ENCODE measurements around the gene CFAP20DC. TPM values are rescaled to one million over a fixed set of nuclear protein-coding genes. Genes with fewer than 3 reads are reported as not detected.

Gene CFAP20DC
- total and polyA plus RNA-seq, 2 of the 13 experiments (the other 11 are each of a cell fraction or from before 2014, with no cell fraction given): not detected

DNA sequence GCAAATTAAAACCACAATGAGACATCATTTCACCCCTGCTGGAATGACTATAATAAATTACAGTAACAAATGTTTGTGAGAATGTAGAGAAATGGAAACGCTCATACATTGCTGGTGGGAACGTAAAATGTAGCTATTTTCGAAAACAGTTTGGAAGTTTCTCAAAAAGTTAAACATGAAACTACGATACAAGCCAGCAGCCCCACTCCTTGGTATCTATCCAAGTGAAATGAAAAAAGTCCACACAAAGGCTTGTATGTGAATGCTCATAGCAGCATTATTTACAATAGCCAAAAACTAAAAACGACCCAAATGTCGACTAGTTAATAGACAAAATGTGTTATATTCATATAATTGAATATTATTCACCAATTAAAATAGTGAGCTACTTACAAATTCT, 22.9 kb upstream of the CFAP20DC start (continued):
- TF ChIP-seq, protein P1, sequence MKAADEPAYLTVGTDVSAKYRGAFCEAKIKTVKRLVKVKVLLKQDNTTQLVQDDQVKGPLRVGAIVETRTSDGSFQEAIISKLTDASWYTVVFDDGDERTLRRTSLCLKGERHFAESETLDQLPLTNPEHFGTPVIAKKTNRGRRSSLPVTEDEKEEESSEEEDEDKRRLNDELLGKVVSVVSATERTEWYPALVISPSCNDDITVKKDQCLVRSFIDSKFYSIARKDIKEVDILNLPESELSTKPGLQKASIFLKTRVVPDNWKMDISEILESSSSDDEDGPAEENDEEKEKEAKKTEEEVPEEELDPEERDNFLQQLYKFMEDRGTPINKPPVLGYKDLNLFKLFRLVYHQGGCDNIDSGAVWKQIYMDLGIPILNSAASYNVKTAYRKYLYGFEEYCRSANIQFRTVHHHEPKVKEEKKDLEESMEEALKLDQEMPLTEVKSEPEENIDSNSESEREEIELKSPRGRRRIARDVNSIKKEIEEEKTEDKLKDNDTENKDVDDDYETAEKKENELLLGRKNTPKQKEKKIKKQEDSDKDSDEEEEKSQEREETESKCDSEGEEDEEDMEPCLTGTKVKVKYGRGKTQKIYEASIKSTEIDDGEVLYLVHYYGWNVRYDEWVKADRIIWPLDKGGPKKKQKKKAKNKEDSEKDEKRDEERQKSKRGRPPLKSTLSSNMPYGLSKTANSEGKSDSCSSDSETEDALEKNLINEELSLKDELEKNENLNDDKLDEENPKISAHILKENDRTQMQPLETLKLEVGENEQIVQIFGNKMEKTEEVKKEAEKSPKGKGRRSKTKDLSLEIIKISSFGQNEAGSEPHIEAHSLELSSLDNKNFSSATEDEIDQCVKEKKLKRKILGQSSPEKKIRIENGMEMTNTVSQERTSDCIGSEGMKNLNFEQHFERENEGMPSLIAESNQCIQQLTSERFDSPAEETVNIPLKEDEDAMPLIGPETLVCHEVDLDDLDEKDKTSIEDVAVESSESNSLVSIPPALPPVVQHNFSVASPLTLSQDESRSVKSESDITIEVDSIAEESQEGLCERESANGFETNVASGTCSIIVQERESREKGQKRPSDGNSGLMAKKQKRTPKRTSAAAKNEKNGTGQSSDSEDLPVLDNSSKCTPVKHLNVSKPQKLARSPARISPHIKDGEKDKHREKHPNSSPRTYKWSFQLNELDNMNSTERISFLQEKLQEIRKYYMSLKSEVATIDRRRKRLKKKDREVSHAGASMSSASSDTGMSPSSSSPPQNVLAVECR (CRISPR knock-in tag; IDR thresholded peaks at IDR 0.05; ENCODE audit: borderline replicate concordance): no peak
- TF ChIP-seq SP4 (CRISPR knock-in tag; IDR thresholded peaks at IDR 0.05) (no peak), MED8 (CRISPR knock-in tag; IDR thresholded peaks at IDR 0.05; ENCODE audit: insufficient replicate concordance) (no peak)

DNA sequence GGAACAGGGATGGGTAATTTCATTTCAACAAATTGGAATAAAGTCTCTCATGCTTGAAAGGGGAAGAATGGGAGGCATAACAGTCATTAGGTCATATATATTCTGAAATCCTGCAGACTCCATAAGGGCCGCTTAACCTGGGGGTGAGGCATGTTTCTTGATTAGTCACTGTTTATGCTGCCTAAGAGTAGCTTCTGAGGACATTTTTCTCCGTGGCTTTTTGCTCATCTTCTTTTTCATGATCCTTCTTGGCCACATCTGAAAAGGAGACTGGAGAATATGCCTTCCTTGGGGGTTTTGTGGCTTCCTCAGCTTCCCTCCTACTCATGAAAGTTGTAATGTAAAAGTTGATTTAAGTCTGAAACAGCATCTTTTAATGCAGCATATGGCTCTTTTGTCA, 20.0 kb upstream of the CFAP20DC start:
- Histone ChIP-seq H4K20me1 (ENCODE audit: insufficient read depth, low read length) (no peaks in the 10 kb centered on the region), H3K9ac (ENCODE audit: insufficient read depth, low read depth, low read length) (no peak overlapping the region), H2AFZ (ENCODE audit: low read length) (no peak overlapping the region), H3K36me3 (replicated peaks in 1 of 2; ENCODE audit: control insufficient read depth in 1 of 2, insufficient read depth in 2 of 2, low read length in 2 of 2) (no peaks in the 10 kb centered on the region), H3K9me3 (ENCODE audit: low read length) (no peaks in the 10 kb centered on the region), H3K79me2 (ENCODE audit: insufficient read depth, low read length) (no peaks in the 10 kb centered on the region), H3K27ac (ENCODE audit: extremely low read length, insufficient read depth, low read length) (no peak overlapping the region), H3K4me1 (ENCODE audit: insufficient read depth, low read length) (no peaks in the 10 kb centered on the region), H3K27me3 (ENCODE audit: control insufficient read depth in 1 of 2, insufficient read depth in 2 of 2, low read length in 2 of 2) (no peaks in the 10 kb centered on the region), H3K4me3 (replicated peaks in 1 of 3; ENCODE audit: insufficient read depth in 1 of 3, low read depth in 2 of 3, low read length in 3 of 3) (no peak overlapping the region), H3K4me2 (ENCODE audit: low read depth, low read length) (no peak overlapping the region)
- WGBS (ENCODE audit: low lambda C conversion rate): 0% methylated on average over 2 of the region's 2 CpGs
- no TSS peak for BruUV-seq (replicated peaks)
- CTCF ChIA-PET (ENCODE audit: low intra/inter-chr PET ratio, low total read pairs): no interaction called here
- no peak for FAIRE-seq
- no peak for ATAC-seq
- POLR2A ChIA-PET: no interaction called here
- intact Hi-C loops (cut with micrococcal nuclease; ENCODE audit: unreplicated experiment) (no loop called here), in situ Hi-C loops (cut with HindIII; ENCODE audit: extremely low pct_ligation_motif_present, low pct_unique_long_range_greater_than_20kb) (no loop called here)
- DNase-seq (ENCODE audit: low spot score): no peak
- TF ChIP-seq, protein P2, sequence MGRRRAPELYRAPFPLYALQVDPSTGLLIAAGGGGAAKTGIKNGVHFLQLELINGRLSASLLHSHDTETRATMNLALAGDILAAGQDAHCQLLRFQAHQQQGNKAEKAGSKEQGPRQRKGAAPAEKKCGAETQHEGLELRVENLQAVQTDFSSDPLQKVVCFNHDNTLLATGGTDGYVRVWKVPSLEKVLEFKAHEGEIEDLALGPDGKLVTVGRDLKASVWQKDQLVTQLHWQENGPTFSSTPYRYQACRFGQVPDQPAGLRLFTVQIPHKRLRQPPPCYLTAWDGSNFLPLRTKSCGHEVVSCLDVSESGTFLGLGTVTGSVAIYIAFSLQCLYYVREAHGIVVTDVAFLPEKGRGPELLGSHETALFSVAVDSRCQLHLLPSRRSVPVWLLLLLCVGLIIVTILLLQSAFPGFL (CRISPR knock-in tag; IDR thresholded peaks at IDR 0.05): no peak
- TF ChIP-seq ZNF737 (CRISPR knock-in tag; IDR thresholded peaks at IDR 0.05; ENCODE audit: borderline replicate concordance): no peak
- TF ChIP-seq, protein P3, sequence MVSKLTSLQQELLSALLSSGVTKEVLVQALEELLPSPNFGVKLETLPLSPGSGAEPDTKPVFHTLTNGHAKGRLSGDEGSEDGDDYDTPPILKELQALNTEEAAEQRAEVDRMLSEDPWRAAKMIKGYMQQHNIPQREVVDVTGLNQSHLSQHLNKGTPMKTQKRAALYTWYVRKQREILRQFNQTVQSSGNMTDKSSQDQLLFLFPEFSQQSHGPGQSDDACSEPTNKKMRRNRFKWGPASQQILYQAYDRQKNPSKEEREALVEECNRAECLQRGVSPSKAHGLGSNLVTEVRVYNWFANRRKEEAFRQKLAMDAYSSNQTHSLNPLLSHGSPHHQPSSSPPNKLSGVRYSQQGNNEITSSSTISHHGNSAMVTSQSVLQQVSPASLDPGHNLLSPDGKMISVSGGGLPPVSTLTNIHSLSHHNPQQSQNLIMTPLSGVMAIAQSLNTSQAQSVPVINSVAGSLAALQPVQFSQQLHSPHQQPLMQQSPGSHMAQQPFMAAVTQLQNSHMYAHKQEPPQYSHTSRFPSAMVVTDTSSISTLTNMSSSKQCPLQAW (CRISPR knock-in tag; IDR thresholded peaks at IDR 0.05): no peak
- TF ChIP-seq, protein P4, sequence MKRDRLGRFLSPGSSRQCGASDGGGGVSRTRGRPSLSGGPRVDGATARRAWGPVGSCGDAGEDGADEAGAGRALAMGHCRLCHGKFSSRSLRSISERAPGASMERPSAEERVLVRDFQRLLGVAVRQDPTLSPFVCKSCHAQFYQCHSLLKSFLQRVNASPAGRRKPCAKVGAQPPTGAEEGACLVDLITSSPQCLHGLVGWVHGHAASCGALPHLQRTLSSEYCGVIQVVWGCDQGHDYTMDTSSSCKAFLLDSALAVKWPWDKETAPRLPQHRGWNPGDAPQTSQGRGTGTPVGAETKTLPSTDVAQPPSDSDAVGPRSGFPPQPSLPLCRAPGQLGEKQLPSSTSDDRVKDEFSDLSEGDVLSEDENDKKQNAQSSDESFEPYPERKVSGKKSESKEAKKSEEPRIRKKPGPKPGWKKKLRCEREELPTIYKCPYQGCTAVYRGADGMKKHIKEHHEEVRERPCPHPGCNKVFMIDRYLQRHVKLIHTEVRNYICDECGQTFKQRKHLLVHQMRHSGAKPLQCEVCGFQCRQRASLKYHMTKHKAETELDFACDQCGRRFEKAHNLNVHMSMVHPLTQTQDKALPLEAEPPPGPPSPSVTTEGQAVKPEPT (CRISPR knock-in tag; IDR thresholded peaks at IDR 0.05; ENCODE audit: low read depth): no peak
- no peak for TF ChIP-seq DR1 (CRISPR knock-in tag; IDR thresholded peaks at IDR 0.05)
- no peak for TF ChIP-seq ZNF766 (CRISPR knock-in tag; IDR thresholded peaks at IDR 0.05; ENCODE audit: borderline replicate concordance)
- no peak for TF ChIP-seq ZFY (CRISPR knock-in tag; IDR thresholded peaks at IDR 0.05)
- no peak for TF ChIP-seq RBM22 (optimal IDR thresholded peaks at IDR 0.05; ENCODE audit: low read length)
- TF ChIP-seq ZSCAN9 (CRISPR knock-in tag; IDR thresholded peaks at IDR 0.05; ENCODE audit: borderline replicate concordance): no peak
- no peak for TF ChIP-seq ETV6 (CRISPR knock-in tag; conservative IDR thresholded peaks at IDR 0.05)
- TF ChIP-seq JUND (CRISPR knock-in tag; IDR thresholded peaks at IDR 0.05): no peak

Data from HepG2 (cell line).